Measurements from ENCODE around the gene TRIM10.

TRIM10 gene

GRCh38 chr6:30113003-30113759, 47.8 kb downstream of the TRIM10 start, which contains the start of gene TRIM31:
TRIM31 (minus strand) TSS chr6:30113090; CDS start chr6:30112805, 285 bp downstream.
- no peak for ATAC-seq (ENCODE audit: low read depth)
- H3K27ac ChIP-seq (ENCODE audit: poor library complexity, severe bottlenecking): no peak within 1 kb of the TSS
- H3K36me3 ChIP-seq (ENCODE audit: low read depth): no peaks in the 10 kb centered on the region
- no peaks in the 10 kb centered on the region for H3K27me3 ChIP-seq (ENCODE audit: insufficient read depth, poor library complexity, severe bottlenecking)
- H3K4me1 ChIP-seq (ENCODE audit: insufficient read depth, poor library complexity, severe bottlenecking): no peaks in the 10 kb centered on the region
- H3K4me3 ChIP-seq (ENCODE audit: severe bottlenecking): no peak within 1 kb of the TSS
- TF ChIP-seq, protein P1, sequence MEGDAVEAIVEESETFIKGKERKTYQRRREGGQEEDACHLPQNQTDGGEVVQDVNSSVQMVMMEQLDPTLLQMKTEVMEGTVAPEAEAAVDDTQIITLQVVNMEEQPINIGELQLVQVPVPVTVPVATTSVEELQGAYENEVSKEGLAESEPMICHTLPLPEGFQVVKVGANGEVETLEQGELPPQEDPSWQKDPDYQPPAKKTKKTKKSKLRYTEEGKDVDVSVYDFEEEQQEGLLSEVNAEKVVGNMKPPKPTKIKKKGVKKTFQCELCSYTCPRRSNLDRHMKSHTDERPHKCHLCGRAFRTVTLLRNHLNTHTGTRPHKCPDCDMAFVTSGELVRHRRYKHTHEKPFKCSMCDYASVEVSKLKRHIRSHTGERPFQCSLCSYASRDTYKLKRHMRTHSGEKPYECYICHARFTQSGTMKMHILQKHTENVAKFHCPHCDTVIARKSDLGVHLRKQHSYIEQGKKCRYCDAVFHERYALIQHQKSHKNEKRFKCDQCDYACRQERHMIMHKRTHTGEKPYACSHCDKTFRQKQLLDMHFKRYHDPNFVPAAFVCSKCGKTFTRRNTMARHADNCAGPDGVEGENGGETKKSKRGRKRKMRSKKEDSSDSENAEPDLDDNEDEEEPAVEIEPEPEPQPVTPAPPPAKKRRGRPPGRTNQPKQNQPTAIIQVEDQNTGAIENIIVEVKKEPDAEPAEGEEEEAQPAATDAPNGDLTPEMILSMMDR (IDR thresholded peaks at IDR 0.05; ENCODE audit: poor library complexity, severe bottlenecking): no peak
- DNase-seq (ENCODE audit: low spot score): no peak
- H3K9me3 ChIP-seq (ENCODE audit: severe bottlenecking): no peaks in the 10 kb centered on the region

DNA sequence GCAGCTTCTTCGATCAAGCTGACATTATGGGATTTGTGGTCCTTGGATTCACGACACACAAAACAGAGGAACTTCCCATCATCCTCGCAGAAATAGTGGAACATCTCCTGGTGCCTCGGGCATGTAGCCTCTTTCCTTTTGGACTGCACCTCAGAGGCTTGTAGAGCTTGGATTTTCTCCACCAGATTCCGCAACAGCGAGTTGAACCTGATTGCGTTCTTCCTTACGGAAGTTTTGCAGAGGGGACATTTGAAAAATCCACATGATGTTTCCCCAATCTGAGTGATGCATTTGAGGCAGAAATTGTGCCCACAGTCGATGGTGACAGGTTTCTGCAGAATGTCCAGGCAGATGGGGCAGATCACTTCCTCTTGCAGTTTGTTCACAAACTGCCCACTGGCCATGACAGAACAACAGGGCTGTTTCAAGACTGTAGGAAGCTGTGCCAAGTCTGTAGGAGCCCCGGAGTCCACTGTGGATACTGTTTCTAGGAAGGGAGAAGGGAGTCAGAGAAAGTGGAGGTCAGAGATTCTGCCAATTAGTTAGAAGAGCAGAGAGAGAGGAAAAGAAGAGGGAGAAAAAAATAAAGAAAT, 48.5 kb downstream of the TRIM10 start:
- no peaks in the 10 kb centered on the region for H3K27me3 ChIP-seq (ENCODE audit: insufficient read depth, poor library complexity, severe bottlenecking)
- ATAC-seq (ENCODE audit: low read depth) (no peak), DNase-seq (ENCODE audit: low spot score) (no peak)
- TF ChIP-seq, protein P1 (IDR thresholded peaks at IDR 0.05; ENCODE audit: poor library complexity, severe bottlenecking): no peak
- no peaks in the 10 kb centered on the region for H3K9me3 ChIP-seq (ENCODE audit: severe bottlenecking)
- no peaks in the 10 kb centered on the region for H3K4me1 ChIP-seq (ENCODE audit: insufficient read depth, poor library complexity, severe bottlenecking)
- H3K27ac ChIP-seq (ENCODE audit: poor library complexity, severe bottlenecking): no peak overlapping the region
- no peak overlapping the region for H3K4me3 ChIP-seq (ENCODE audit: severe bottlenecking)
- no peaks in the 10 kb centered on the region for H3K36me3 ChIP-seq (ENCODE audit: low read depth)

- TF ChIP-seq, protein P1 (IDR thresholded peaks at IDR 0.05; ENCODE audit: poor library complexity, severe bottlenecking): no peak
- no peak for ATAC-seq (ENCODE audit: low read depth)
- H3K4me1 ChIP-seq (ENCODE audit: insufficient read depth, poor library complexity, severe bottlenecking): no peaks in the 10 kb centered on the region
- H3K27me3 ChIP-seq (ENCODE audit: insufficient read depth, poor library complexity, severe bottlenecking): no peaks in the 10 kb centered on the region
- H3K36me3 ChIP-seq (ENCODE audit: low read depth): no peaks in the 10 kb centered on the region
- DNase-seq (ENCODE audit: low spot score): no peak
- H3K4me3 ChIP-seq (ENCODE audit: severe bottlenecking): no peak overlapping the region
- H3K27ac ChIP-seq (ENCODE audit: poor library complexity, severe bottlenecking): no peak overlapping the region
- H3K9me3 ChIP-seq (ENCODE audit: severe bottlenecking): no peaks in the 10 kb centered on the region
Measured at GRCh38 chr6:30111266-30111856, 49.6 kb downstream of the TRIM10 start.

DNA sequence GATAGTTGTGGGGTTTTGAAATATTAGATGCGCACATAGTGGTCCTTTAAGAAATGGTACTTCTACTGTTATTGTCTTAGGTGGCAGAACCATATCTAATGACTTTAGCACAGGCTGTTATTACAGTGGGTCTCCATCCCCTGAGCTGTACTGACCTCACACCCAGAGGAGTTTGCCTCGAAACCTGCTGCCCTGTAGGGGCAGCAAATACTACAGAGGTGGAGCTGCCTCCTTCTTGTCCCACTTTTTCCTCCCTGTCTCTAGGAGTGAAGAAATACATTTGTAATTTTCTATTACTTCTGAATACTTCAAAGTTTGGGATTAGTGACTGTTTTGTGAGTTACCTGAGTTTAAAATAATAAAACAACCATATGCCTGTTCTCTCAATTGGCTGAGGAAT, 56.4 kb downstream of the TRIM10 start:
- Histone ChIP-seq H3K36me3 (ENCODE audit: low read depth) (no peaks in the 10 kb centered on the region), H3K4me3 (ENCODE audit: severe bottlenecking) (no peak overlapping the region), H3K27me3 (ENCODE audit: insufficient read depth, poor library complexity, severe bottlenecking) (no peaks in the 10 kb centered on the region), H3K9me3 (ENCODE audit: severe bottlenecking) (no peaks in the 10 kb centered on the region), H3K27ac (ENCODE audit: poor library complexity, severe bottlenecking) (no peak overlapping the region), H3K4me1 (ENCODE audit: insufficient read depth, poor library complexity, severe bottlenecking) (peaks cover 12% of the 10 kb centered on the region)
- ATAC-seq (ENCODE audit: low read depth) (no peak), DNase-seq (ENCODE audit: low spot score) (no peak)
- TF ChIP-seq, protein P1 (IDR thresholded peaks at IDR 0.05; ENCODE audit: poor library complexity, severe bottlenecking): no peak

DNA sequence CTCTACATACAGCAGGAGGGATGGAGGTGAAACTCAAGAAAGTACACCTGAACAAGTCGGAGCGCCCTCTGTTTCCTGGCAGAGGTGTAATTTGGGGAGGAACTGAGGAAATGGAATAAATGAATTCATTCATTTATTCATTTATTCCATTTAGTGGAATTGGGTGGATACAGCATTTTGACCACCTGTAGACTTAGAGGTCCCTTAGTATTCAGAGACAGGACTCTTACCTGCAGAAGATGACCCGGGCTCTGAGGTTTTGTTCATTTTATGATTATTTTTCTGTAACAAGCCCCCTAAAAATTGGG, 57.2 kb downstream of the TRIM10 start:
- Histone ChIP-seq H3K27ac (ENCODE audit: poor library complexity, severe bottlenecking) (no peak overlapping the region), H3K4me3 (ENCODE audit: severe bottlenecking) (no peak overlapping the region), H3K27me3 (ENCODE audit: insufficient read depth, poor library complexity, severe bottlenecking) (no peaks in the 10 kb centered on the region), H3K4me1 (ENCODE audit: insufficient read depth, poor library complexity, severe bottlenecking) (peaks cover 12% of the 10 kb centered on the region), H3K36me3 (ENCODE audit: low read depth) (no peaks in the 10 kb centered on the region), H3K9me3 (ENCODE audit: severe bottlenecking) (no peaks in the 10 kb centered on the region)
- TF ChIP-seq, protein P1 (IDR thresholded peaks at IDR 0.05; ENCODE audit: poor library complexity, severe bottlenecking): no peak
- no peak for ATAC-seq (ENCODE audit: low read depth)
- DNase-seq (ENCODE audit: low spot score): no peak

Measured in RWPE2 (cell line).